ENCODE measurements around the gene TTI1.

TTI1 gene

DNA sequence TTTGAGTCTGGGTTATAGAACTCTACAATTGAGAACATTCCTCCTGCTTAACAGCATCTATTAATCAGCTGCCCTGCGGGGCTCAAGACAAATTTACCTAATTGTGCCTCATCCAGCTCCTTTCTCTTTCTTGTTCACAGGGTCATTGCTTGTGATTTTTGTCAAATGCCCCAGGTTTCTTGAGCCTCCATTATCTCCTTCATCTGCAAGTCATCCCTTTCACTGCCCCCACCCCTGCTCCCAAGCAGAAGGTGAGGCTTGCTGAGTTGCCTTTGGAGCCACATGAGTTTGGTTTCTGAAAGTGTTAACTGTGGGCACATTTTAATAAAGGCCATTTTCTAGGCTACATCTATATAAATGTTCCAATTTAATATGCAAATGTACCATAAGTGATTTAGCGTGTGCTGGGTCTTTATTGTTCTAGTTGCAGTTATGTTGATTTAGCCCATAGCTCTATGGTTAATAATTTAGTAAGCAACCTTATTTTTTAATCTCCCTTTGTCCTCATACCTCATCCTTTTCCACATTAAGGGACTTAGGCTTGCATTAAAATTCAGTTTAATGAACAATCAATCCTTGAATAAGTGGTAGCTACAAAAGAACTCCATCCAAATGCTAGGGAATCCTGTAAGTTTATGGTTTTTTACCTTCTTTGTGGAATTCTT lies 74.3 kb downstream of the TTI1 start:
- H3K27ac ChIP-seq (ENCODE audit: low read depth, low read length) = no peak overlapping the region
- no peaks in the 10 kb centered on the region for H3K4me1 ChIP-seq (ENCODE audit: control insufficient read depth, insufficient read depth, low read length)
- no peak overlapping the region for H3K4me3 ChIP-seq (ENCODE audit: low read depth, low read length)
- H3K36me3 ChIP-seq (ENCODE audit: control insufficient read depth, insufficient read depth, low read length) = no peaks in the 10 kb centered on the region
- H3K9ac ChIP-seq (ENCODE audit: low read length) = no peak overlapping the region
- H3K9me3 ChIP-seq (ENCODE audit: control insufficient read depth, insufficient read depth, low read depth, low read length) = peaks cover 4% of the 10 kb centered on the region; the same call in 1 of the 2 replicates
- H3K27me3 ChIP-seq (ENCODE audit: control insufficient read depth, insufficient read depth, low read length) = no peaks in the 10 kb centered on the region; the same call in 1 of the 2 replicates

DNA sequence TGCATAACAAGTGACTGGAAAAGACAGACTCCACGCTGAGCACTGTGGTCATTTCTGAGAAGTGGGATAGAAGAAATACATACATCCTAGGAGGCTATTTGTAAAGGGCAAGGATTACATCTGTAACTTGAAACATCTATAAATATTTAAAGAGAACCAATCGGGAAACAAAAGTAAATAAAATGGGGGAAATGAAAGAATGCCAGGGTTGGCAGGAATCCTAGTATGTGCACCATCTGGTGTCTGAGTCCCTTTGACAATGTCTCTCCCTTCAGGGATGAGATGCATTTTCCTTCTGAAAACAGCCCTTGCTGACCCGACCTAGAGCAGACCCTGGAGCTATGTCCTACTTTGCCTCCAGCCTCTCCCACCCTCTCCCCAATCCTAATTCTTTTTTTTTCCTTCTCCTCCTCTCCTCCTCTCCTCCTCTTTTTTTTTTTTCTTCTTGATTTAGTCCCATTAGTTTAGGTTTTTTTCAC lies 77.1 kb downstream of the TTI1 start:
- Histone ChIP-seq H3K4me3 (ENCODE audit: low read depth, low read length) (no peak overlapping the region), H3K27ac (ENCODE audit: low read depth, low read length) (no peak overlapping the region)

DNA sequence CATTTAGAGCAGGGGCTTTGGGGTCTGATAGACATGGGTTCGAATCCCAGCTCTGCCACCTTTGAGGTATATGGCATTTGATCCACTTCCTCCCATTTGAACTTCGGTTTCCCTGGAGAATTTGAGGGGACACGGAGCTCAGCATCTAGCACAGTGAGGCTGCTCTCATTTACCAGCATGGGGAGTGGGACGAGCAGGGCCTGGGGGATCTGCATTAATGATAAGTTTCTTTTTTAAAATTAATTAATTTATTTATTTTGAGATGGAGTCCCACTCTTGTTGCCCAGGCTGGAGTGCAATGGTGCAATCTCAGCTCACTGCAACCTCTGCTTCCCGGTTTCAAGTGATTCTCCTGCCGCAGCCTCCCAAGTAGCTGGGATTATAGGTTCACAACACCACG lies 77.7 kb downstream of the TTI1 start:
- no peak overlapping the region for H3K27ac ChIP-seq (ENCODE audit: low read depth, low read length)

More for the DNA sequence above, 77.1 kb downstream of the TTI1 start:
- H3K36me3 ChIP-seq (ENCODE audit: control insufficient read depth, insufficient read depth, low read length) = no peaks in the 10 kb centered on the region
- H3K9me3 ChIP-seq (ENCODE audit: control insufficient read depth, insufficient read depth, low read depth, low read length) = peaks cover 4% of the 10 kb centered on the region; the same call in 1 of the 2 replicates
- no peaks in the 10 kb centered on the region for H3K4me1 ChIP-seq (ENCODE audit: control insufficient read depth, insufficient read depth, low read length)
- H3K27me3 ChIP-seq (ENCODE audit: control insufficient read depth, insufficient read depth, low read length) = no peaks in the 10 kb centered on the region
- no peak overlapping the region for H3K9ac ChIP-seq (ENCODE audit: low read length)

DNA sequence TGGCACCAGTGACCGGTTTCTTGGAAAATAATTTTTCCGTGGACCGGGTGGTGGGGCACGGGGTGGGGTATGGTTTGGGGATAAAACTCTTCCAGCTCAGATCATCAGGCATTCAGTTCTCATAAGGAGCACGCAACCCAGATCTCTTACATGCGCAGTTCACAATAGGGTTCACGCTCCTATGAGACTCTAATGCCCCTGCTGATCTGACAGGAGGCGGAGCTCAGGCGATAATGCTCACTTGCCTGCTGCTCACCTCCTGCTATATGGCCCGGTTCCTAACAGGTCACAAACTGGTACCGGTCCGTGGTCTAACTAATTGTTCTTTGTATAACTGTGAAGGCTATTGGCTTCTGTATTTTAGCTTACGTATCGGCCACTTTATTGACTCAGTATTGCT lies 78.6 kb downstream of the TTI1 start:
- Histone ChIP-seq H3K4me3 (ENCODE audit: low read depth, low read length) (no peak overlapping the region), H3K9me3 (ENCODE audit: control insufficient read depth, insufficient read depth, low read depth, low read length) (peaks cover 4% of the 10 kb centered on the region; the same call in 1 of the 2 replicates), H3K9ac (ENCODE audit: low read length) (no peak overlapping the region), H3K36me3 (ENCODE audit: control insufficient read depth, insufficient read depth, low read length) (no peaks in the 10 kb centered on the region), H3K27me3 (ENCODE audit: control insufficient read depth, insufficient read depth, low read length) (no peaks in the 10 kb centered on the region), H3K27ac (ENCODE audit: low read depth, low read length) (no peak overlapping the region), H3K4me1 (ENCODE audit: control insufficient read depth, insufficient read depth, low read length) (no peaks in the 10 kb centered on the region)

More for the DNA sequence above, 77.7 kb downstream of the TTI1 start:
- no peak overlapping the region for H3K9ac ChIP-seq (ENCODE audit: low read length)
- no peaks in the 10 kb centered on the region for H3K27me3 ChIP-seq (ENCODE audit: control insufficient read depth, insufficient read depth, low read length)
- H3K9me3 ChIP-seq (ENCODE audit: control insufficient read depth, insufficient read depth, low read depth, low read length) = peaks cover 4% of the 10 kb centered on the region; the same call in 1 of the 2 replicates
- no peak overlapping the region for H3K4me3 ChIP-seq (ENCODE audit: low read depth, low read length)
- H3K36me3 ChIP-seq (ENCODE audit: control insufficient read depth, insufficient read depth, low read length) = no peaks in the 10 kb centered on the region
- H3K4me1 ChIP-seq (ENCODE audit: control insufficient read depth, insufficient read depth, low read length) = no peaks in the 10 kb centered on the region

DNA sequence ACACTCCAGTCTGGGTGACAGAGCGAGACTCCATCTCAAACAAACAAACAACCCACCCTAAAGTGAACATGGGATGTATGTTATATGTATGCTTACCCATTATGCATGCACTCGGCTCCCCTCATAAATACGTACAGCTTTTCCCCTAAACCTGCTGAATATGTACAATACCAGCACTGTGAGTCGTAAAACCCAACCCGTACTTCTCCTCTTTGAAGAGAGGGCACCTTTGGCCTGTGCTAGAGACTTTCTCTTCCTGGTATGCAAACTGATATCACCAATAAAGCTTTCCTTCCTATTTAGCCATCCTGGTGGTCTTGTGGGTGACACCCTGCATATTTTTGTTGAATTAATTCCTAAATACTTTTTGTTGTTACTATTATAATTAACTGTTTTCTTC lies 79.1 kb downstream of the TTI1 start:
- Histone ChIP-seq H3K4me3 (ENCODE audit: low read depth, low read length) (no peak overlapping the region), H3K27me3 (ENCODE audit: control insufficient read depth, insufficient read depth, low read length) (no peaks in the 10 kb centered on the region), H3K9me3 (ENCODE audit: control insufficient read depth, insufficient read depth, low read depth, low read length) (peaks cover 4% of the 10 kb centered on the region; the same call in 1 of the 2 replicates), H3K36me3 (ENCODE audit: control insufficient read depth, insufficient read depth, low read length) (no peaks in the 10 kb centered on the region), H3K9ac (ENCODE audit: low read length) (no peak overlapping the region), H3K27ac (ENCODE audit: low read depth, low read length) (no peak overlapping the region), H3K4me1 (ENCODE audit: control insufficient read depth, insufficient read depth, low read length) (no peaks in the 10 kb centered on the region)

DNA sequence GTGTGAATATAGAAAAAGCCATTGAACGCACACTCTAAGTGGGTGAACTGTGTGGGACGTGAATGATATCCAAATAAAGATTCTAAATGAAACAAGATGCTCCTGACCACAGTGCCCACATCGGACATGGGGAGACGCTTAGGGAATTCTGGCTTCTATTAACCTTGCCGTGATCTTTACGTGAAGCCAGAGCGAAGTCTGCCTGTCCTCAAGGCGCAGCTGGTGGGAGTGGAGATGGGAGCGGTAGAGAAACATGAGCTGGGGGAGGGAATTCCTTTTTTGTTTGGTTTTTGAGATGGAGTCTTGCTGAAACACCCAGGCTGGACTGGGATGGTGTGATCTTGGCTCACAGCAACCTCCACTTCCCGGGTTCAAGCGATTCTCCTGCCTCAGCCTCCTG lies 84.3 kb downstream of the TTI1 start:
- no peaks in the 10 kb centered on the region for H3K4me1 ChIP-seq (ENCODE audit: control insufficient read depth, insufficient read depth, low read length)
- no peak overlapping the region for H3K27ac ChIP-seq (ENCODE audit: low read depth, low read length)
- H3K27me3 ChIP-seq (ENCODE audit: control insufficient read depth, insufficient read depth, low read length) = no peaks in the 10 kb centered on the region
- no peak overlapping the region for H3K4me3 ChIP-seq (ENCODE audit: low read depth, low read length)
- H3K36me3 ChIP-seq (ENCODE audit: control insufficient read depth, insufficient read depth, low read length) = no peaks in the 10 kb centered on the region
- peaks cover 8% of the 10 kb centered on the region for H3K9me3 ChIP-seq (ENCODE audit: control insufficient read depth, insufficient read depth, low read depth, low read length)
- H3K9ac ChIP-seq (ENCODE audit: low read length) = no peak overlapping the region

DNA sequence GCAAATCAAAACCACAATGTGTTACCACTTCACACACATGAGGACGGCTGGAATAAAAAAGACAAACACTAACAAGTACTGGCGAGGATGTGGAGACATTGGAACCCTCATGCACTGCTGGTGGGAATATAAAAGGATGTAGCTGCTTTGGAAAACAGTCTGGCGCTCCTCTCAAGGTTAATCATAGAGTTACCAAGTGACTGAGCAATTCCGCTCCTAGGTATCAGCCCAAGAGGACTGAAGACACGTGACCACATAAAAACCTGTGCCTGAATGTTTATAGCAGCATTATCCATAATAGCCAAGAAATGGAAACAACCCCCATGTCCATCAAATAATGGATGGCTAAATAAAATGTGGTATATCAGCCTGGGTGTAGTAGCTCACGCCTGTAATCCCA lies 85.3 kb downstream of the TTI1 start:
- Histone ChIP-seq H3K9ac (ENCODE audit: low read length) (no peak overlapping the region), H3K27me3 (ENCODE audit: control insufficient read depth, insufficient read depth, low read length) (no peaks in the 10 kb centered on the region), H3K4me3 (ENCODE audit: low read depth, low read length) (no peak overlapping the region), H3K27ac (ENCODE audit: low read depth, low read length) (no peak overlapping the region), H3K36me3 (ENCODE audit: control insufficient read depth, insufficient read depth, low read length) (no peaks in the 10 kb centered on the region), H3K9me3 (ENCODE audit: control insufficient read depth, insufficient read depth, low read depth, low read length) (peaks cover 8% of the 10 kb centered on the region), H3K4me1 (ENCODE audit: control insufficient read depth, insufficient read depth, low read length) (no peaks in the 10 kb centered on the region)

DNA sequence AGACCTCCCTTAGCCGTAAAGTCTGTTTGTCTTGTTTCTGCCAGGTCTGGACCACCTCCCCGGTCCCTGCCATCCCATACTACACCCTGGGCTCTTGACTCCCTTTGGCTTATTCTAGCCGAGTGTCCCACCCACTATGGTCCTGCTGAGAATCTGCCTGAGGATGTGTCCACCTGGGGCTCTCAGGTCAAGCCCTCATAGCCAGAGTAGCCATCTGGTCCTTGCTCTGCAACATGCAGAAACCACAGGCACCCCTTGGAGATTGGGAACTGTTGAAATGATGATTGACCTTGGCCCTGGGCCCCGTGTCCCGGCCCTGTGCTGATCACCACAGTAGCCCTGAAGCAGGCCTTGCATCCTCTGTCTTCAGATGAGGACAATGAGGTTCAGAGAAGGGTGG lies 86.3 kb downstream of the TTI1 start:
- H3K9me3 ChIP-seq (ENCODE audit: control insufficient read depth, insufficient read depth, low read depth, low read length) = peaks cover 8% of the 10 kb centered on the region
- no peaks in the 10 kb centered on the region for H3K36me3 ChIP-seq (ENCODE audit: control insufficient read depth, insufficient read depth, low read length)
- H3K27me3 ChIP-seq (ENCODE audit: control insufficient read depth, insufficient read depth, low read length) = no peaks in the 10 kb centered on the region
- no peak overlapping the region for H3K27ac ChIP-seq (ENCODE audit: low read depth, low read length)
- H3K4me3 ChIP-seq (ENCODE audit: low read depth, low read length) = no peak overlapping the region
- H3K4me1 ChIP-seq (ENCODE audit: control insufficient read depth, insufficient read depth, low read length) = no peaks in the 10 kb centered on the region
- no peak overlapping the region for H3K9ac ChIP-seq (ENCODE audit: low read length)

DNA sequence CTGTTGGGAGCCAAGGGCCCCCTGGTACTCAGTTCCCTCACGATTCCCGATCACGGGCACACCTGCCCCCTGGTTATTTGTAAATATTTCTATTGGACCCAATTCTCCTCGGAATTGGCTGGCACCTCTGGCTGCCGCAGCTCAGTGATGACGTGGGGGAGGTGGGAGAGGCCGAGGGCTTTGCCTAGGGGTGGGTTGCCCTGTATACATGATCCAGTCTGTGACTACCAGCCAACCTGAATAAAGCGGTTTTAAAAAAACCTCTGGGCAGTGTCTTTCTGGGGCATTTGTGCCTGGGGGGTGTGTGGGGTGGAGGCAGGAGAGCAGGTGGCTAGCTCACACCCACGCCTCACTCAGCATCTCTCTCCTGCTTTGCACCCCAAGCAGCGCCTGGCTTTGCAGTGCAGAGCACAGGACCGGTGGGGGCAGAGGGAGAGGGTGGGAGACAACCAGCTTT lies 88.1 kb downstream of the TTI1 start:
- H3K4me3 ChIP-seq (ENCODE audit: low read depth, low read length) = no peak overlapping the region
- no peaks in the 10 kb centered on the region for H3K27me3 ChIP-seq (ENCODE audit: control insufficient read depth, insufficient read depth, low read length)
- no peaks in the 10 kb centered on the region for H3K4me1 ChIP-seq (ENCODE audit: control insufficient read depth, insufficient read depth, low read length)
- no peaks in the 10 kb centered on the region for H3K36me3 ChIP-seq (ENCODE audit: control insufficient read depth, insufficient read depth, low read length)
- no peak overlapping the region for H3K9ac ChIP-seq (ENCODE audit: low read length)
- no peak overlapping the region for H3K27ac ChIP-seq (ENCODE audit: low read depth, low read length)
- peaks cover 8% of the 10 kb centered on the region for H3K9me3 ChIP-seq (ENCODE audit: control insufficient read depth, insufficient read depth, low read depth, low read length)

DNA sequence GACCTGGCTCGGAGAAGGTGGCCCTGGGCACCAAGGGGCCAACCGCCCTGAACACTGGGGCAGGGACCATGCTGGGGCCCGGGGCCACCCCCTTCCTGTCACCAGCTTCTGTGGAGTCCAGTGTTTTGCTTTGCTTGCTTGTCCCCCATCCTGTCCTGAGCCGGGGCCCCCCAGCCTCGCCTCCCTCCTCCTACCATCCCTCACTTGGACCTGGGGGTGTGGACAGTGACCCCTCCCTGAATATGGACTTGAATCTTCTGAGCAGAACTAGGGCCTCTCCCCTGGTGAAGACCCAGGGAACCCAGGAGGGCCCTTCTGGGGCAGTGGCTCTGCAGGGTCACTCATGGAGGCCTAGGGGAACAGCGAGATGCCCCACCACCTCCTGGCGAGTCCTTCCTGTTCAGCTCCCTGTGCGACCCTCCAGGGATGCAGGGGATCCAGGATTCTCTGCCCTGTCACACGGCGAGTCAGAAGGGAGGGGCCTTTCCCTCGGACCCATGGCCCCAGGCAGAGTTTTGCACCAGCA lies 88.7 kb downstream of the TTI1 start:
- Histone ChIP-seq H3K36me3 (ENCODE audit: control insufficient read depth, insufficient read depth, low read length) (no peaks in the 10 kb centered on the region), H3K4me3 (ENCODE audit: low read depth, low read length) (no peak overlapping the region), H3K9me3 (ENCODE audit: control insufficient read depth, insufficient read depth, low read depth, low read length) (peaks cover 8% of the 10 kb centered on the region), H3K9ac (ENCODE audit: low read length) (no peak overlapping the region), H3K27ac (ENCODE audit: low read depth, low read length) (no peak overlapping the region), H3K27me3 (ENCODE audit: control insufficient read depth, insufficient read depth, low read length) (no peaks in the 10 kb centered on the region), H3K4me1 (ENCODE audit: control insufficient read depth, insufficient read depth, low read length) (no peaks in the 10 kb centered on the region)
